ENCODE data around the gene TRIM65. TPM values are rescaled to one million over a fixed set of nuclear protein-coding genes. Genes with fewer than 3 reads are reported as not detected.
A peak's percentile ranks its signal among the peaks of the same experiment; 100 is the strongest.

The TRIM65 gene
- total and polyA plus RNA-seq, 2 of the 13 experiments (the other 11 are each of a cell fraction or from before 2014, with no cell fraction given) = 10.3 to 22.4 TPM

DNA sequence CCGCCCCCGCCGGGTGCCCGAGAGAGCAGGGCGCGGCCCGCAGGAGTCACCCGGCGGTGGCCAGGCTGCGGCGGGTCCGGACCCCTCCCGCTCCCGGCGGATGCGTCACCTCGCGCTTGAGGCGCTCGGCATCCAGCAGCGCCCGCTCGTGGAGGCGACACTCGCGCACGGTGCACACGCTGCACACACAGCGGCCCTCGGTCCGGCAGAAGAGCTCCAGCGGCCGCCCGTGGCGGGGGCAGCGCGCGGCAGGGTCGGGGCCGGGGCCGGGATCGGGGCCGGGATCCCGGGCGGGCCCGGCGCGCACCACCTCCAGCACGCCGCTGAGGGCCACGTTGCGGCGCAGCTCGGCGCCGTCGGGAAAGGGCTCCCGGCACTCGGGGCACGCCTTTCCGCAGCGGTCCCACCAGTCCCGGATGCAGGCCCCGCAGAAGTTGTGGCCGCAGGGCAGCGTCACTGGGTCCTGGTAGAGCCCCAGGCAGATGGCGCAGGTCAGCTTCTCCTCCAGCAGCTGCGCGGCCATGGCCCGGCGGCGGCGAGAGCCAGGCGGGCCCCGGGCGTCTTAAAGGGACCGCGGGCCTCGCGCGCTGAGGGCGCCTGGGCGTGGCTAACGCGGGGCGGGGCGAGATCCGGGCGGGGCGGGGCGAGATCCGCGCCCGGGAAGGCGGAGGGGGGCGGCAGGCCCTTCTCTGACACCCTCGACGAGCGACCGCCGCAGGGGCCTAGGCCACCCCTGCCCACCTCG is at the start of gene TRIM65 (continued):
- TF ChIP-seq MZF1 (CRISPR knock-in tag; IDR thresholded peaks at IDR 0.05; ENCODE audit: borderline replicate concordance) (0 out of 2 replicates have a peak, but pooled peaks have one; percentile 27), ZNF446 (CRISPR knock-in tag; IDR thresholded peaks at IDR 0.05) (peak; percentile 92), HNRNPUL1 (IDR thresholded peaks at IDR 0.05; ENCODE audit: low read depth, low read length) (no peak), KDM2A (CRISPR knock-in tag; IDR thresholded peaks at IDR 0.05; ENCODE audit: borderline replicate concordance, low read depth) (peak; percentile 95), POLR2G (IDR thresholded peaks at IDR 0.05; ENCODE audit: low read depth, low read length) (peak; percentile 95), SALL2 (CRISPR knock-in tag; IDR thresholded peaks at IDR 0.05) (peak; percentile 72; the same call in 1 of the 2 replicates), ZNF510 (CRISPR knock-in tag; IDR thresholded peaks at IDR 0.05; ENCODE audit: low read depth) (peak; percentile 81), ZFP1 (CRISPR knock-in tag; IDR thresholded peaks at IDR 0.05) (no peak), ZNF776 (CRISPR knock-in tag; IDR thresholded peaks at IDR 0.05) (peak; percentile 89), ZNF430 (CRISPR knock-in tag; IDR thresholded peaks at IDR 0.05) (peak; percentile 81; the same call in 1 of the 2 replicates), ZNF547 (CRISPR knock-in tag; IDR thresholded peaks at IDR 0.05) (peak; percentile 94), ZNF792 (CRISPR knock-in tag; IDR thresholded peaks at IDR 0.05) (0 out of 2 replicates have a peak, but pooled peaks have one; percentile 43), SP1 (IDR thresholded peaks at IDR 0.05) (no peak), SP1 (CRISPR knock-in tag; IDR thresholded peaks at IDR 0.05) (peak; percentile 85), ZBTB49 (CRISPR knock-in tag; IDR thresholded peaks at IDR 0.05; ENCODE audit: borderline replicate concordance) (no peak), SMARCE1 (IDR thresholded peaks at IDR 0.05; ENCODE audit: borderline replicate concordance) (no peak), SRSF1 (optimal IDR thresholded peaks at IDR 0.05; ENCODE audit: low read depth, low read length) (no peak), NR1H2 (CRISPR knock-in tag; IDR thresholded peaks at IDR 0.05; ENCODE audit: borderline replicate concordance, low read depth) (peak; percentile 71; the same call in 1 of the 2 replicates), PCBP1 (IDR thresholded peaks at IDR 0.05; ENCODE audit: borderline replicate concordance, low read depth, low read length) (no peak), ZBTB8A (CRISPR knock-in tag; IDR thresholded peaks at IDR 0.05; ENCODE audit: borderline replicate concordance, low read depth) (no peak), SOX13 (IDR thresholded peaks at IDR 0.05) (no peak), SOX13 (CRISPR knock-in tag; conservative IDR thresholded peaks at IDR 0.05 in 1 of 2, IDR thresholded peaks at IDR 0.05 in 1 of 2) (peak in 1 of 2 experiments; percentile 18; a peak in 1 of 4 replicates), ZNF530 (CRISPR knock-in tag; IDR thresholded peaks at IDR 0.05; ENCODE audit: low read depth) (no peak), HINFP (CRISPR knock-in tag; IDR thresholded peaks at IDR 0.05; ENCODE audit: low read depth) (no peak; the same call in 1 of the 2 replicates), MEF2D (CRISPR knock-in tag; IDR thresholded peaks at IDR 0.05) (no peak), ZIK1 (CRISPR knock-in tag; IDR thresholded peaks at IDR 0.05; ENCODE audit: borderline replicate concordance, low read depth) (0 out of 2 replicates have a peak, but pooled peaks have one; percentile 62)
- TF ChIP-seq, protein P1, sequence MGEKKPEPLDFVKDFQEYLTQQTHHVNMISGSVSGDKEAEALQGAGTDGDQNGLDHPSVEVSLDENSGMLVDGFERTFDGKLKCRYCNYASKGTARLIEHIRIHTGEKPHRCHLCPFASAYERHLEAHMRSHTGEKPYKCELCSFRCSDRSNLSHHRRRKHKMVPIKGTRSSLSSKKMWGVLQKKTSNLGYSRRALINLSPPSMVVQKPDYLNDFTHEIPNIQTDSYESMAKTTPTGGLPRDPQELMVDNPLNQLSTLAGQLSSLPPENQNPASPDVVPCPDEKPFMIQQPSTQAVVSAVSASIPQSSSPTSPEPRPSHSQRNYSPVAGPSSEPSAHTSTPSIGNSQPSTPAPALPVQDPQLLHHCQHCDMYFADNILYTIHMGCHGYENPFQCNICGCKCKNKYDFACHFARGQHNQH (CRISPR knock-in tag; IDR thresholded peaks at IDR 0.05) = no peak; the same call in none of the 2 replicates

Data from HepG2 (cell line).